ENCODE measurements around the gene ADORA2A.

ADORA2A gene

DNA sequence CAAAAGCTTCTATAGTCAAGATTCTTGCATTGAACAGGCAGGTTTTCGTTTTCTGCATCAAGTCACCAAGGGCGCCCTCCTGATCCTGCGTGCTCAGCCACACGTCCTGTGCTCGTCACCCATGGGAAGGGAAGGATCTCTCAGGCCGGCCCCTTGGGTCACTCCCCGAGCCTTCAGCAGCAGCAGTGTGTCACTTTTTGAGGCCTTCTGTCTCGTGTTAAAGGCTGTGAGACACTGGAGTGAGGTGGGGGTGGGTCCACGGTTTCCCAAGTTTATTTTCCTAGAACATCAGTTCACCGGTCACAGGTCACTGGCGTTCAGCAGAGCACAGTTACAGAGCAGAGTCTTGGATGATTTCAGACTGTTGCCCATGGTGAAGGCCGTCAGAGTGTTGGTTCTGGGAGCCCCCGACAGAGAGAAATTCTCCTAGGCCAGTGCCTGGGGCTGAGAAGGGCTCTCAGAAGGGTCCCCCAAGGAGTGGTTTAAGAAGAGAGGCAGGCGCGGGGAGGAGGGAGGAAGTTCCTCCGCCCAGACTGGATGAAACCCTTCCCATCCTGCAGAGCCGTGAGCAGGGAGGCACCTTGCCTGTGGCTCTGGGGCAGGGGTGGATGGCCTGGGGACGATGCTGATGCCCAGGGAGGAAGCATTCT, 13.5 kb upstream of the ADORA2A start:
- Histone ChIP-seq H3K4me1 (ENCODE audit: insufficient read depth, poor library complexity, severe bottlenecking) (peaks cover 6% of the 10 kb centered on the region), H3K36me3 (ENCODE audit: low read depth) (peaks cover 10% of the 10 kb centered on the region)

GRCh38 chr22:24414523-24414922, 12.9 kb upstream of the ADORA2A start:
- H3K36me3 ChIP-seq (ENCODE audit: low read depth) = peaks cover 10% of the 10 kb centered on the region; the same call in 1 of the 2 replicates
- ATAC-seq (ENCODE audit: low read depth) (no peak), DNase-seq (ENCODE audit: low spot score) (no peak)
- peaks cover 9% of the 10 kb centered on the region for H3K4me1 ChIP-seq (ENCODE audit: insufficient read depth, poor library complexity, severe bottlenecking)
- no peak overlapping the region for H3K4me3 ChIP-seq (ENCODE audit: severe bottlenecking)
- TF ChIP-seq, protein P1, sequence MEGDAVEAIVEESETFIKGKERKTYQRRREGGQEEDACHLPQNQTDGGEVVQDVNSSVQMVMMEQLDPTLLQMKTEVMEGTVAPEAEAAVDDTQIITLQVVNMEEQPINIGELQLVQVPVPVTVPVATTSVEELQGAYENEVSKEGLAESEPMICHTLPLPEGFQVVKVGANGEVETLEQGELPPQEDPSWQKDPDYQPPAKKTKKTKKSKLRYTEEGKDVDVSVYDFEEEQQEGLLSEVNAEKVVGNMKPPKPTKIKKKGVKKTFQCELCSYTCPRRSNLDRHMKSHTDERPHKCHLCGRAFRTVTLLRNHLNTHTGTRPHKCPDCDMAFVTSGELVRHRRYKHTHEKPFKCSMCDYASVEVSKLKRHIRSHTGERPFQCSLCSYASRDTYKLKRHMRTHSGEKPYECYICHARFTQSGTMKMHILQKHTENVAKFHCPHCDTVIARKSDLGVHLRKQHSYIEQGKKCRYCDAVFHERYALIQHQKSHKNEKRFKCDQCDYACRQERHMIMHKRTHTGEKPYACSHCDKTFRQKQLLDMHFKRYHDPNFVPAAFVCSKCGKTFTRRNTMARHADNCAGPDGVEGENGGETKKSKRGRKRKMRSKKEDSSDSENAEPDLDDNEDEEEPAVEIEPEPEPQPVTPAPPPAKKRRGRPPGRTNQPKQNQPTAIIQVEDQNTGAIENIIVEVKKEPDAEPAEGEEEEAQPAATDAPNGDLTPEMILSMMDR (IDR thresholded peaks at IDR 0.05; ENCODE audit: poor library complexity, severe bottlenecking) = no peak
- no peak overlapping the region for H3K27ac ChIP-seq (ENCODE audit: poor library complexity, severe bottlenecking)
- no peaks in the 10 kb centered on the region for H3K9me3 ChIP-seq (ENCODE audit: severe bottlenecking)
- no peaks in the 10 kb centered on the region for H3K27me3 ChIP-seq (ENCODE audit: insufficient read depth, poor library complexity, severe bottlenecking)

More for the DNA sequence above, 13.5 kb upstream of the ADORA2A start:
- ATAC-seq (ENCODE audit: low read depth) = no peak
- no peaks in the 10 kb centered on the region for H3K9me3 ChIP-seq (ENCODE audit: severe bottlenecking)
- H3K4me3 ChIP-seq (ENCODE audit: severe bottlenecking) = no peak overlapping the region
- no peaks in the 10 kb centered on the region for H3K27me3 ChIP-seq (ENCODE audit: insufficient read depth, poor library complexity, severe bottlenecking)
- TF ChIP-seq, protein P1 (IDR thresholded peaks at IDR 0.05; ENCODE audit: poor library complexity, severe bottlenecking) = no peak
- DNase-seq (ENCODE audit: low spot score) = no peak
- no peak overlapping the region for H3K27ac ChIP-seq (ENCODE audit: poor library complexity, severe bottlenecking)

GRCh38 chr22:24414984-24415945, 12.1 kb upstream of the ADORA2A start:
- Histone ChIP-seq H3K36me3 (ENCODE audit: low read depth) (peaks cover 10% of the 10 kb centered on the region; the same call in 1 of the 2 replicates), H3K4me3 (ENCODE audit: severe bottlenecking) (no peak overlapping the region), H3K4me1 (ENCODE audit: insufficient read depth, poor library complexity, severe bottlenecking) (peaks cover 6% of the 10 kb centered on the region), H3K27me3 (ENCODE audit: insufficient read depth, poor library complexity, severe bottlenecking) (no peaks in the 10 kb centered on the region), H3K9me3 (ENCODE audit: severe bottlenecking) (no peaks in the 10 kb centered on the region), H3K27ac (ENCODE audit: poor library complexity, severe bottlenecking) (no peak overlapping the region)
- TF ChIP-seq, protein P1 (IDR thresholded peaks at IDR 0.05; ENCODE audit: poor library complexity, severe bottlenecking) = no peak
- DNase-seq (ENCODE audit: low spot score) (no peak), ATAC-seq (ENCODE audit: low read depth) (no peak)

GRCh38 chr22:24416095-24416494, 11.3 kb upstream of the ADORA2A start:
- TF ChIP-seq, protein P1 (IDR thresholded peaks at IDR 0.05; ENCODE audit: poor library complexity, severe bottlenecking) = no peak
- ATAC-seq (ENCODE audit: low read depth) (no peak), DNase-seq (ENCODE audit: low spot score) (no peak)
- Histone ChIP-seq H3K27ac (ENCODE audit: poor library complexity, severe bottlenecking) (no peak overlapping the region), H3K27me3 (ENCODE audit: insufficient read depth, poor library complexity, severe bottlenecking) (no peaks in the 10 kb centered on the region), H3K4me3 (ENCODE audit: severe bottlenecking) (no peak overlapping the region), H3K4me1 (ENCODE audit: insufficient read depth, poor library complexity, severe bottlenecking) (peaks cover 6% of the 10 kb centered on the region), H3K9me3 (ENCODE audit: severe bottlenecking) (no peaks in the 10 kb centered on the region), H3K36me3 (ENCODE audit: low read depth) (peaks cover 10% of the 10 kb centered on the region; the same call in 1 of the 2 replicates)

Measured in RWPE2 (cell line).